ENCODE results near the gene MMP15. TPM values are rescaled to one million over a fixed set of nuclear protein-coding genes. Genes with fewer than 3 reads are reported as not detected.
"Not testable (repeated sequence)": the region's sequence is repeated elsewhere in the genome, so short reads cannot be mapped to it uniquely, and the experiment has no call there.

The MMP15 gene
- total and polyA plus RNA-seq, 7 experiments from 2014 or later = 0.06 to 0.85 (median 0.47) TPM; not detected in 1

DNA sequence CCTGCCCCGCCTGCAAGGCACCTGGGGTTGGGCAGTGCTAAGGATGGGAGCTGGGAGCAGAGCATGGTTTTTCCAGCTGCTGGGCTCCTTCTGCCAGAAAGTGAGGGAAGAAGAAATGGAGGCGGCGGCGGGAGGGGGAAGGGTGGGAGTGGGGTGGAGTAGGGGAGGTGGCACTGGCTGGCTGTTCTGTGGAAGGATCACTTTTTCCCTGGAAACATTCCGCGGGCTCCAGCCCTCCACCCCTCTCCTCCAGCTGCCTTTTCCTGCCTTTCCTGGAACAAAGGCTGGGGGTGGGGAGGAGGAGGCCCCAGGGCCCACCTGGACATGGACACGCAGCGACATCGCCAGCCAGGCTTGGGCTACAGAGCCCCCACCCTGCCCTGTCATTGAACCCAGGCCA is 62.5 kb downstream of the MMP15 start:
- Histone ChIP-seq H3K4me1 (ENCODE audit: control insufficient read depth in 2 of 2, insufficient read depth in 2 of 2, low read length in 2 of 2) (no peaks in the 10 kb centered on the region), H3K27me3 (ENCODE audit: control insufficient read depth in 2 of 2, insufficient read depth in 2 of 2, low read length in 2 of 2) (no peaks in the 10 kb centered on the region), H3K9me3 (ENCODE audit: control insufficient read depth in 2 of 3, low read length in 3 of 3) (no peaks in the 10 kb centered on the region), H3K27ac (ENCODE audit: low read depth, low read length) (no peak overlapping the region), H3K36me3 (ENCODE audit: control insufficient read depth in 2 of 3, insufficient read depth in 3 of 3, low read length in 3 of 3) (no peaks in the 10 kb centered on the region), H3K4me3 (ENCODE audit: low read length) (no peak overlapping the region)
- H3K4me3 Mint-ChIP-seq = no peak overlapping the region
- ATAC-seq (no peak), DNase-seq (no peak)
- POLR2A ChIA-PET = no interaction called here
- H3K27ac Mint-ChIP-seq = no peak overlapping the region
- no peaks in the 10 kb centered on the region for H3K36me3 Mint-ChIP-seq
- intact Hi-C loops (cut with micrococcal nuclease) = no loop called here
- H3K9me3 Mint-ChIP-seq = no peaks in the 10 kb centered on the region
- H3K27me3 Mint-ChIP-seq = no peaks in the 10 kb centered on the region
- H3K4me1 Mint-ChIP-seq = peaks cover 0 to 3% (median 0%) of the 10 kb centered on the region in 7 donors
- CTCF ChIA-PET = no interaction called here

DNA sequence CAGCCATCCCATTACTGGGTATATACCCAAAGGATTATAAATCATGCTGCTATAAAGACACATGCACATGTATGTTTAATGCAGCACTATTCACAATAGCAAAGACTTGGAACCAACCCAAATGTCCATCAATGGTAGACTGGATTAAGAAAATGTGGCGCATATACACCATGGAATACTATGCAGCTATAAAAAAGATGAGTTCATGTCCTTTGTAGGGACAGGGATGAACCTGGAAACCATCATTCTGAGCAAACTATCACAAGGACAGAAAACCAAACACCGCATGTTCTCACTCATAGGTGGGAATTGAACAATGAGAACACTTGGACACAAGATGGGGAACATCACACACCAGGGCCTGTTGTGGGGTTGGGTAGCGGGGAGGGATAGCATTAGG is 64.8 kb downstream of the MMP15 start:
- CTCF ChIA-PET = not testable (repeated sequence)

DNA sequence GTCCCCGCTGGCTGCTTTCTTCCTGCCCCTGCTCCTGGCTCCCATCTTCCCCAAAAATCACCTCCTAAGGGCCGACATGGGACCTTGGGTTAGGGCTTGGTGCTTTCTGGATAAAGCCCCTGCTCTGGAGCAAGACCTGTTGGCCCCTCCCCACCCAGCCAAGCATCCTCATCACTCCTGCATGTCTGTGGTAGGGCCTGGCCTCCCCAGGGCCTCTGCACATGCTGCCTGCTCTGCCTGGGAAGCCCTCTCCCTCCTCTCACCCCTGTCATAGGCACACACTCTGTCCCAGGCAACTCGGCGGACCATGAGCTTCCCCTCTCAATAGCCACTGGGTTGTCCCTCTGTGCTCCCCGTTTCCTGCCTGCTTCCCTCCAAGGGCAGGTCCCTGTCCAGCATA is 68.5 kb downstream of the MMP15 start:
- POLR2A ChIA-PET = no interaction called here
- H3K27ac Mint-ChIP-seq = peak overlapping the region in 1 of 9 donors; percentile 10
- H3K27me3 Mint-ChIP-seq = peaks cover 0 to 5% (median 3%) of the 10 kb centered on the region in 5 donors
- peaks cover 0 to 12% (median 0%) of the 10 kb centered on the region in 7 donors for H3K4me1 Mint-ChIP-seq
- Histone ChIP-seq H3K9me3 (ENCODE audit: control insufficient read depth in 2 of 3, low read length in 3 of 3) (no peaks in the 10 kb centered on the region), H3K36me3 (ENCODE audit: control insufficient read depth in 2 of 3, insufficient read depth in 3 of 3, low read length in 3 of 3) (no peaks in the 10 kb centered on the region), H3K27me3 (ENCODE audit: control insufficient read depth in 2 of 2, insufficient read depth in 2 of 2, low read length in 2 of 2) (no peaks in the 10 kb centered on the region), H3K4me1 (ENCODE audit: control insufficient read depth in 2 of 2, insufficient read depth in 2 of 2, low read length in 2 of 2) (no peaks in the 10 kb centered on the region), H3K4me3 (ENCODE audit: low read length) (no peak overlapping the region), H3K27ac (ENCODE audit: low read depth, low read length) (no peak overlapping the region)
- no peaks in the 10 kb centered on the region for H3K36me3 Mint-ChIP-seq
- ATAC-seq = no peak
- H3K4me3 Mint-ChIP-seq = no peak overlapping the region
- CTCF ChIA-PET = no interaction called here
- no peak for DNase-seq
- intact Hi-C loops (cut with micrococcal nuclease) = no loop called here
- H3K9me3 Mint-ChIP-seq = no peaks in the 10 kb centered on the region

More for the DNA sequence above, 64.8 kb downstream of the MMP15 start:
- POLR2A ChIA-PET; H3K4me3 Mint-ChIP-seq; intact Hi-C loops (cut with micrococcal nuclease); H3K36me3 Mint-ChIP-seq; H3K27me3 Mint-ChIP-seq; H3K9me3 Mint-ChIP-seq; H3K4me1 ChIP-seq (ENCODE audit: control insufficient read depth in 2 of 2, insufficient read depth in 2 of 2, low read length in 2 of 2); H3K27ac ChIP-seq (ENCODE audit: low read depth, low read length); H3K36me3 ChIP-seq (ENCODE audit: control insufficient read depth in 2 of 3, insufficient read depth in 3 of 3, low read length in 3 of 3); H3K4me1 Mint-ChIP-seq; H3K27me3 ChIP-seq (ENCODE audit: control insufficient read depth in 2 of 2, insufficient read depth in 2 of 2, low read length in 2 of 2); ATAC-seq; DNase-seq; H3K9me3 ChIP-seq (ENCODE audit: control insufficient read depth in 2 of 3, low read length in 3 of 3); H3K4me3 ChIP-seq (ENCODE audit: low read length): not testable (repeated sequence)
- H3K27ac Mint-ChIP-seq = peak overlapping the region in 1 of 9 donors; percentile 65

DNA sequence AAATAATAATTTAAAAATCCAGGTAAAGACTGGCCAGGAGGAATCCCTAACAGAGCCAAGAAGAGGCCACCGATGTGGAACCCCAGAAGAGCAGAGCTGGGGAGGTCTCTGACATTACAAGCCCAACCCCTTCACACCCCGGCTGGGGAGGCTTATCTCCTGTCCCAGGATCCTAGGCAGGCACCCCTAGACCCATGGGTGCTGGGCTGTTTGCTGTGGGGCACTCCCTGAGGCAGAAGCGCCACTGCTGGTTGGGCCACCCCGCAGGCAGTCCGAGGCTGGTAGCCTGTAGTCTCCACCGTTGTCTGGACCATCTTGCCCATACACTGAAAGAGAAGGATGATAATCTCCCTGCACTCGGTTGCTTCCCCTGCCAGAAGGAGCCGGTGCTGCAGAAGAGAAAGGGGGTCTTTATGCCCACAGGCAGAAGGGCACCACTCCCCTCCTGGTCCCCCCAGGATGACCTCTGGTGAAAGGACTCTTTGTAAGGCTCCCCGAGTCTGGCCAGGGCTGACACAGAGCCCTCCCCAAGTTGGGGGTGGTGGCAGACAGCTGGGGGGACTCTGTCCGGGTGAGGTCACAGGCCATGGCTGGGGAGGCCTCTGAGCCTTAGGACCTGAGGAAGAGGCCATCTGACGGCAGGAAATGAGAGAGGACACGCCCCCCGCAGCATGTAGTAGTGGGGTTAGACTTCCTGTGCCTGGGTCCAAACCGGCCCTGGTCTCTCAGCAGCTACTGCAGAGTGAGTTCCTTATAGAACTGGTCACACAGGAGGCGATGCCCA is 69.4 kb downstream of the MMP15 start:
- no peaks in the 10 kb centered on the region for H3K27me3 ChIP-seq (ENCODE audit: control insufficient read depth in 2 of 2, insufficient read depth in 2 of 2, low read length in 2 of 2)
- no peaks in the 10 kb centered on the region for H3K36me3 Mint-ChIP-seq
- no peaks in the 10 kb centered on the region for H3K9me3 Mint-ChIP-seq
- POLR2A ChIA-PET = no interaction called here
- no peaks in the 10 kb centered on the region for H3K4me1 ChIP-seq (ENCODE audit: control insufficient read depth in 2 of 2, insufficient read depth in 2 of 2, low read length in 2 of 2)
- peaks cover 0 to 12% (median 0%) of the 10 kb centered on the region in 7 donors for H3K4me1 Mint-ChIP-seq
- no peak overlapping the region for H3K27ac ChIP-seq (ENCODE audit: low read depth, low read length)
- intact Hi-C loops (cut with micrococcal nuclease) = no loop called here
- no peak overlapping the region for H3K27ac Mint-ChIP-seq
- no peak for DNase-seq
- H3K9me3 ChIP-seq (ENCODE audit: control insufficient read depth in 2 of 3, low read length in 3 of 3) = no peaks in the 10 kb centered on the region
- H3K36me3 ChIP-seq (ENCODE audit: control insufficient read depth in 2 of 3, insufficient read depth in 3 of 3, low read length in 3 of 3) = no peaks in the 10 kb centered on the region
- CTCF ChIA-PET = no interaction called here
- peaks cover 0 to 5% (median 3%) of the 10 kb centered on the region in 5 donors for H3K27me3 Mint-ChIP-seq
- no peak overlapping the region for H3K4me3 Mint-ChIP-seq
- no peak for ATAC-seq
- no peak overlapping the region for H3K4me3 ChIP-seq (ENCODE audit: low read length)

DNA sequence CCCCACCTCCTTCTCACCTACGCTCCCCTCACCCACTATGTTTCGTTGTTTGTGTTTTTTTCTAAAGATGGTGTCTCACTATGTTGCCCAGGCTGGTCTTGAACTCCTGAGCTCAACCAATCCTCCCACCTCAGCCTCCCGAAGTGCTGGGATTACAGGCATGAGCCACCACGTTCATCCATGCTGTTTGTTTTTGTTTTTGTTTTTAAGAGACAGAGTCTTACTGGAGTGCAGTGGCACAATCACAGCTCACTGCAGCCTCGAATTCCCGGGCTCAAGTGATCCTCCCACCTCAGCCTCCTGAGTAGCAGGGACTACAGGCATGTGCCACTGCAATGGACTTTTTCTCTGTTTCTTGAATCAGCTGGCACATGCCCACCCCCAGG is 70.0 kb downstream of the MMP15 start:
- H3K4me3 Mint-ChIP-seq; intact Hi-C loops (cut with micrococcal nuclease); ATAC-seq; DNase-seq; H3K36me3 Mint-ChIP-seq; H3K27me3 ChIP-seq (ENCODE audit: control insufficient read depth in 2 of 2, insufficient read depth in 2 of 2, low read length in 2 of 2); H3K9me3 ChIP-seq (ENCODE audit: control insufficient read depth in 2 of 3, low read length in 3 of 3); H3K36me3 ChIP-seq (ENCODE audit: control insufficient read depth in 2 of 3, insufficient read depth in 3 of 3, low read length in 3 of 3); H3K4me1 ChIP-seq (ENCODE audit: control insufficient read depth in 2 of 2, insufficient read depth in 2 of 2, low read length in 2 of 2); POLR2A ChIA-PET; H3K27ac Mint-ChIP-seq; CTCF ChIA-PET; H3K27ac ChIP-seq (ENCODE audit: low read depth, low read length); H3K4me3 ChIP-seq (ENCODE audit: low read length); H3K27me3 Mint-ChIP-seq; H3K9me3 Mint-ChIP-seq: not testable (repeated sequence)
- peaks cover 0 to 10% (median 3%) of the 10 kb centered on the region in 7 donors for H3K4me1 Mint-ChIP-seq

DNA sequence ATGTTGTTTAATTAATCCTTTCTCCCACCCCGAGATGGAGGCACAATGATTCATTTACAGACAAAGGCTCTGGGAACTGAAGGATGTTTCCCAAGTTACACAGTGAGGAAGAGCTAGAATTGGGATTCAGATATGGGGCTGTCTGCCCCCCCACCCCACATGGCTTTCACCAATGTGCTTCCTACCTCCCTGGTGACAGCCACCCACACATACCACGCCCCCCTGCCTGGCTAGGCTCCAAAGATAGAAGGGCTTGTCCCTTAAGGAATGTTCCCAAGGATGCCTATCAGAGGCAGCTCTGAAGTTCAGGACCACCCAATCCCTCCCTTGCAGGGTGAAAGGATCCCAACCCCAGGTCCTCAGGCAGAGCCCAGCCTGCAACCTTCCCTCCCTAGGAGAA is 70.7 kb downstream of the MMP15 start:
- CTCF ChIA-PET = no interaction called here
- Mint-ChIP-seq H3K27me3 (peaks cover 0 to 5% (median 3%) of the 10 kb centered on the region in 5 donors), H3K4me3 (no peak overlapping the region), H3K36me3 (no peaks in the 10 kb centered on the region), H3K4me1 (peaks cover 0 to 15% (median 7%) of the 10 kb centered on the region in 7 donors), H3K27ac (no peak overlapping the region), H3K9me3 (no peaks in the 10 kb centered on the region)
- H3K9me3 ChIP-seq (ENCODE audit: control insufficient read depth in 2 of 3, low read length in 3 of 3) = no peaks in the 10 kb centered on the region
- no peak for DNase-seq
- no peaks in the 10 kb centered on the region for H3K4me1 ChIP-seq (ENCODE audit: control insufficient read depth in 2 of 2, insufficient read depth in 2 of 2, low read length in 2 of 2)
- POLR2A ChIA-PET = no interaction called here
- no peak overlapping the region for H3K4me3 ChIP-seq (ENCODE audit: low read length)
- intact Hi-C loops (cut with micrococcal nuclease) = no loop called here
- no peaks in the 10 kb centered on the region for H3K27me3 ChIP-seq (ENCODE audit: control insufficient read depth in 2 of 2, insufficient read depth in 2 of 2, low read length in 2 of 2)
- no peaks in the 10 kb centered on the region for H3K36me3 ChIP-seq (ENCODE audit: control insufficient read depth in 2 of 3, insufficient read depth in 3 of 3, low read length in 3 of 3)
- ATAC-seq = no peak
- no peak overlapping the region for H3K27ac ChIP-seq (ENCODE audit: low read depth, low read length)

Measured in naive thymus-derived CD4-positive, alpha-beta T cell (primary cell).